ENCODE data around the gene PAM16. TPM values are rescaled to one million over a fixed set of nuclear protein-coding genes. Genes with fewer than 3 reads are reported as not detected.

PAM16 gene
- total and polyA plus RNA-seq, 2 of the 8 experiments (the other 6 are each of a cell fraction or from before 2014, with no cell fraction given): 78.3 to 198 TPM

DNA sequence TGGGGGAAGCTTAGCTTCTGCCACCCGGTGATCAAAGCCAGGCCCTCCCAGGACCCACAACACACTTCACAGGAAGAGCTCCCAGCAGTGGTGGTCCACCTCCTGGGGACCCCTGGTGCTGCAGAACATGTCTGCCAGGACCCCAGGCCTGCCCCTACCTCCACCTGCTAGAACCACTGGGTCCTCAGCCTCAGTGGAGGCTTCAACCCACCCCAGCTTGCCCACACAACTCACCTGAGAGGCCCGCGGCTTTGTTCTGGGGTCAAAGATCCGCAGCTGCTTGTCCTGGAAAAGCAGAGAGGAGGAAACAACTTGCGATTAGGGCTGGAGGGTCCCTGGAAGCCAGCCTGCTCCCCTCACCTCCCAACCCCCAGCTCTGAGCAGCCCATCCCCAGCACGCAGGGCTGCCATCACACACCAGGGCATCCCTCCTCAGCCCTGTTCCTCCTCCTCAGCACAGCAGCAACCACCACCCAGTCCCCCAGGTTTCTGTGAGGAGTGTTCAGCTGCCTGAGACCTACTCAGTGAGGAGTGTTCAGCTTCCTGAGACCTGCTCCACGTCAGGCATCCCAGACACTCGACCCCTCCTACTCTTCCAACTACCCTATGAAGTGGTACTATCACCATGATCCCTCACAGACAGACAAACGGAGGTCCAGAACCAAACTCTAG, 44.1 kb upstream of the PAM16 start:
- H2BK20ac ChIP-seq (ENCODE audit: low read length): no peak overlapping the region
- H3K27ac ChIP-seq (ENCODE audit: low read depth, low read length): 0 out of 2 replicates have a peak overlapping the region, but pooled peaks have one; percentile 21
- WGBS, 2 experiments (ENCODE audit: extremely low coverage in 1 of 2, insufficient coverage in 1 of 2, insufficient read length in 1 of 2, insufficient replicate concordance in 2 of 2, low coverage in 1 of 2, low lambda C conversion rate in 2 of 2, missing lambda C conversion rate in 1 of 2): 76% methylated on average over 9 of the region's 9 CpGs; no CpG with 5 or more reads in 1 of the 2 experiments
- H3K18ac ChIP-seq (ENCODE audit: extremely low read depth, low read length): no peak overlapping the region; the same call in none of the 2 replicates
- H3K4me3 ChIP-seq (ENCODE audit: extremely low read depth in 1 of 4, insufficient read depth in 2 of 4, low read depth in 3 of 4, low read length in 4 of 4): no peak overlapping the region
- H3K36me3 ChIP-seq (ENCODE audit: control insufficient read depth in 2 of 4, insufficient read depth in 4 of 4, low read length in 3 of 4): no peaks in the 10 kb centered on the region
- no peak overlapping the region for H3K56ac ChIP-seq (replicated peaks; ENCODE audit: insufficient read length, low read depth, low read length)
- no peak overlapping the region for H3K4ac ChIP-seq (replicated peaks; ENCODE audit: insufficient read length, low read depth, low read length)
- H3K79me2 ChIP-seq (ENCODE audit: control insufficient read depth in 1 of 2, insufficient read depth in 2 of 2, low read length in 2 of 2): no peaks in the 10 kb centered on the region
- peak overlapping the region; percentile 15 for H4K5ac ChIP-seq (ENCODE audit: insufficient read length, low read depth, low read length)
- H2BK5ac ChIP-seq (ENCODE audit: low read depth, low read length): peak overlapping the region; percentile 6; the same call in 1 of the 2 replicates
- no peaks in the 10 kb centered on the region for H3K23me2 ChIP-seq (ENCODE audit: low read depth, low read length)
- no peaks in the 10 kb centered on the region for H3K9me3 ChIP-seq (ENCODE audit: insufficient read depth in 2 of 2, low read depth in 1 of 2, low read length in 1 of 2)
- H3K9ac ChIP-seq (replicated peaks in 1 of 4; ENCODE audit: extremely low read depth in 1 of 4, low read depth in 3 of 4, low read length in 3 of 4): no peak overlapping the region
- DNase-seq (ENCODE audit: low read depth in 1 of 2, low spot score in 2 of 2) (no peak), FAIRE-seq (no peak)
- H2AK5ac ChIP-seq (ENCODE audit: low read depth, low read length): 0 out of 2 replicates have a peak overlapping the region, but pooled peaks have one; percentile 24
- no peak overlapping the region for H4K8ac ChIP-seq (ENCODE audit: extremely low read depth, insufficient read depth, low read length)
- H3K4me1 ChIP-seq (replicated peaks in 1 of 4; ENCODE audit: control insufficient read depth in 3 of 4, insufficient read depth in 4 of 4, low read length in 3 of 4): peaks cover 12 to 32% (median 26%) of the 10 kb centered on the region in 4 experiments
- H3K79me1 ChIP-seq (ENCODE audit: low read depth, low read length): no peaks in the 10 kb centered on the region
- H2BK12ac ChIP-seq (ENCODE audit: low read depth, low read length): peak overlapping the region; percentile 44; the same call in 1 of the 2 replicates
- H4K20me1 ChIP-seq (replicated peaks in 1 of 2; ENCODE audit: control insufficient read depth in 1 of 2, insufficient read depth in 2 of 2, low read length in 2 of 2): no peaks in the 10 kb centered on the region
- no peak overlapping the region for H2BK120ac ChIP-seq (replicated peaks; ENCODE audit: low read depth, low read length)
- no peak overlapping the region for H3K4me2 ChIP-seq (ENCODE audit: insufficient read depth in 1 of 2, low read depth in 2 of 2, low read length in 2 of 2)
- no peak overlapping the region for H3K23ac ChIP-seq (ENCODE audit: insufficient read length)
- no peak overlapping the region for H4K91ac ChIP-seq (replicated peaks; ENCODE audit: insufficient read length, low read length)
- H2BK15ac ChIP-seq (ENCODE audit: low read length): peak overlapping the region; percentile 88; the same call in 1 of the 2 replicates
- ChIA-PET POLR2A (ENCODE audit: partially characterized antibody) (interaction anchor here (0.6 to 2.0 kb wide), 8 partner anchors 9 to 461 kb away, joined by 3 to 8 read pairs (median 4); no protein-coding TSS in a partner anchor), CTCF (ENCODE audit: partially characterized antibody) (interaction anchor here (0.8 to 24.8 kb wide), 9 partner anchors 10 to 141 kb away, joined by 3 to 659 read pairs (median 5); no protein-coding TSS in a partner anchor)
- H2AFZ ChIP-seq (ENCODE audit: low read length): no peak overlapping the region
- H3K27me3 ChIP-seq (replicated peaks in 1 of 4; ENCODE audit: control insufficient read depth in 3 of 4, extremely low read depth in 1 of 4, insufficient read depth in 3 of 4, low read length in 3 of 4): no peaks in the 10 kb centered on the region
- H3K14ac ChIP-seq (ENCODE audit: insufficient read length): no peak overlapping the region
- TF ChIP-seq, protein P1, sequence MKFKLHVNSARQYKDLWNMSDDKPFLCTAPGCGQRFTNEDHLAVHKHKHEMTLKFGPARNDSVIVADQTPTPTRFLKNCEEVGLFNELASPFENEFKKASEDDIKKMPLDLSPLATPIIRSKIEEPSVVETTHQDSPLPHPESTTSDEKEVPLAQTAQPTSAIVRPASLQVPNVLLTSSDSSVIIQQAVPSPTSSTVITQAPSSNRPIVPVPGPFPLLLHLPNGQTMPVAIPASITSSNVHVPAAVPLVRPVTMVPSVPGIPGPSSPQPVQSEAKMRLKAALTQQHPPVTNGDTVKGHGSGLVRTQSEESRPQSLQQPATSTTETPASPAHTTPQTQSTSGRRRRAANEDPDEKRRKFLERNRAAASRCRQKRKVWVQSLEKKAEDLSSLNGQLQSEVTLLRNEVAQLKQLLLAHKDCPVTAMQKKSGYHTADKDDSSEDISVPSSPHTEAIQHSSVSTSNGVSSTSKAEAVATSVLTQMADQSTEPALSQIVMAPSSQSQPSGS (IDR thresholded peaks at IDR 0.05; ENCODE audit: low read length): no peak
- no peak for TF ChIP-seq KDM5A (IDR thresholded peaks at IDR 0.05; ENCODE audit: low read length)
- TF ChIP-seq FOSL1 (IDR thresholded peaks at IDR 0.05; ENCODE audit: insufficient read depth, low read depth, low read length): no peak
- no peak for TF ChIP-seq BRCA1 (IDR thresholded peaks at IDR 0.05; ENCODE audit: low read depth, low read length)
- TF ChIP-seq USF2 (IDR thresholded peaks at IDR 0.05; ENCODE audit: low read length): no peak
- no peak for TF ChIP-seq BCL11A (IDR thresholded peaks at IDR 0.05; ENCODE audit: low read depth in 2 of 2, low read length in 2 of 2)
- TF ChIP-seq KDM4A (IDR thresholded peaks at IDR 0.05; ENCODE audit: low read depth, low read length, severe bottlenecking): no peak
- no peak for TF ChIP-seq TAF7 (optimal IDR thresholded peaks at IDR 0.05; ENCODE audit: borderline replicate concordance, low read depth, low read length)
